Heart right ventricle (tissue), 16 donors: ENCODE results near the gene HOXC11. TPM values are rescaled to one million over a fixed set of nuclear protein-coding genes. Genes with fewer than 3 reads are reported as not detected.

Experiments used
- ATAC-seq, 8 donors: fragments of 200-7000 bp; cut with Tn5 transposase; one replicate each; pipeline ENCODE4 v1.9.1; 2020; ENCODE audit warnings: mild to moderate bottlenecking in 8 of 8, moderate library complexity in 8 of 8, moderate number of reproducible peaks in 1 of 8
- DNase-seq, 2 donors: peaks; one replicate each; pipeline ENCODE4 v3.0.0-alpha.2; 2020
- H3K27ac ChIP-seq, 10 donors: fragments of 200-600 bp; sonication (generic) in 2 of 10; one replicate each; pipeline versions ENCODE4 v1.5.0 to v1.8.0; 2020 to 2022; ENCODE audit warnings: mild to moderate bottlenecking in 3 of 10
- H3K27me3 ChIP-seq, 7 donors: fragments of 200-600 bp; one replicate each; pipeline ENCODE4 v1.8.0; 2021 to 2022; ENCODE audit warnings: mild to moderate bottlenecking in 2 of 7
- H3K36me3 ChIP-seq, 9 donors: fragments of 200-600 bp; sonication (generic) in 1 of 9; one replicate each; pipeline versions ENCODE4 v1.5.0 to v1.8.0; 2020 to 2022; ENCODE audit warnings: mild to moderate bottlenecking in 2 of 9
- H3K4me1 ChIP-seq, 9 donors: fragments of 200-600 bp; sonication (generic) in 1 of 9; one replicate each; pipeline versions ENCODE4 v1.5.0 to v1.8.0; 2020 to 2022; ENCODE audit warnings: mild to moderate bottlenecking in 4 of 9
- H3K4me3 ChIP-seq, 10 donors: fragments of 200-600 bp; sonication (generic) in 2 of 10; one replicate each; pipeline versions ENCODE4 v1.5.0 to v1.8.0; 2020 to 2022; ENCODE audit warnings: mild to moderate bottlenecking in 7 of 10, moderate library complexity in 2 of 10
- H3K9me3 ChIP-seq, 11 donors: fragments of 200-600 bp in 10 of 11; sonication (generic) in 2 of 11; one replicate each; pipeline versions ENCODE4 v1.5.0 to v1.8.0; 2013 to 2022; ENCODE audit warnings: mild to moderate bottlenecking in 2 of 11, control low read depth in 1 of 11, moderate library complexity in 1 of 11
- CTCF ChIP-seq, 9 donors: fragments of 200-600 bp; sonication (generic) in 2 of 9; IDR thresholded peaks; one replicate each; pipeline versions ENCODE4 v1.5.0 to v1.8.0; 2021 to 2022; ENCODE audit warnings: antibody characterized with exemption in 9 of 9, mild to moderate bottlenecking in 5 of 9, moderate library complexity in 1 of 9
- WGBS, 2 donors: extraction: QIAGEN DNeasy Blood & Tissue Kit; methylation state at CpG; one replicate each; pipeline ENCODE4 v1.1.7; 2013; ENCODE audit warnings: inconsistent platforms in 1 of 2; 5-methylcytosine and 5-hydroxymethylcytosine counted together
- intact Hi-C, 10 donors: fragments of 100-400 bp; cut with DNase I; formaldehyde crosslinking; loops; one replicate each; pipeline versions ENCODE4 v1.11.1 to v1.14.2; 2022
- polyA plus RNA-seq, 2 donors: library from polyadenylated mRNA; stranded (reverse); fragments of 200-250 nt; gene quantifications; one replicate each; pipeline ENCODE4 v1.2.3, GENCODE V29; 2013
- total RNA-seq, 10 donors: library from RNA; stranded (reverse); fragmentation: NEBNext Ultra II Directional in 3 of 10; extraction: Animal tissue kit (Norgen Biotek cat#: 25700) in 3 of 10; gene quantifications; one replicate each; pipeline versions ENCODE4 v1.2.1 to v1.2.4, GENCODE V29; 2021 to 2023
- donor health status: Arrhythmogenic right ventricular cardiomyopathy.
- donor health status: ischemic (EF 13 %, LVEDD 7.1; RV severe dilation, severe dysfunction).
- donor health status: healthy with polysubstance abuse.
- donor health status: DM: no; HTN: yes; CAD: no.
- donor health status: DM: no; HTN: no; CAD: no.
- donor health status: ischemic (EF 25% LVEDD 6.9; RV normal size, moderate dysfunction).
- donor health status: ischemic (EF 25% LVEDD 5.7; RV mildly dilated, moderate dysfunction).
- donor health status: healthy.
- donor health status: DM: yes; HTN: yes; CAD: no.
- donor health status: Ischemic cardiomyopathy.
- donor health status: ischemic (EF 35%, LVEDD 5.7; RV mildly dilated, moderate dysfunction).
- donor health status: nonischemic (EF 11% LVEDD 7.7; RV severe dilation, severe dysfunction).
- donor health status: DM: yes; HTN: yes; CAD: no.
- donor health status: PGD.
- donor health status: ischemic (EF 29% LVEDD 5.4; RV normal size, mild dysfunction).
- donor health status: nonischemic (EF 23%, LVEDD 6.1; RV moderate dilation, normal function).

Gene HOXC11
- total and polyA plus RNA-seq, 12 donors: not detected

GRCh38 chr12:53947743-53948142 lies 25.2 kb upstream of the HOXC11 start:
- Histone ChIP-seq H3K36me3 (no peaks in the 10 kb centered on the region), H3K27me3 (peaks cover 69 to 100% (median 100%) of the 10 kb centered on the region in 7 donors), H3K4me3 (no peak overlapping the region), H3K4me1 (peaks cover 0 to 14% (median 6%) of the 10 kb centered on the region in 9 donors), H3K27ac (no peak overlapping the region), H3K9me3 (no peaks in the 10 kb centered on the region)
- ATAC-seq (no peak), DNase-seq (no peak)
- no peak for TF ChIP-seq CTCF (IDR thresholded peaks at IDR 0.05)
- intact Hi-C loops: no loop called here

GRCh38 chr12:53948650-53949593 lies 24.0 kb upstream of the HOXC11 start:
- Histone ChIP-seq H3K27me3 (peaks cover 80 to 100% (median 100%) of the 10 kb centered on the region in 7 donors), H3K27ac (no peak overlapping the region), H3K4me1 (peaks cover 0 to 19% (median 6%) of the 10 kb centered on the region in 9 donors), H3K36me3 (no peaks in the 10 kb centered on the region), H3K4me3 (no peak overlapping the region), H3K9me3 (no peaks in the 10 kb centered on the region)
- DNase-seq (no peak), ATAC-seq (no peak)
- intact Hi-C loops: no loop called here
- TF ChIP-seq CTCF (IDR thresholded peaks at IDR 0.05): no peak
- WGBS, 2 donors: 30 to 37% methylated on average over 9 of the region's 9 CpGs

GRCh38 chr12:53949631-53950436 lies 23.1 kb upstream of the HOXC11 start:
- H3K4me3 ChIP-seq: no peak overlapping the region
- H3K4me1 ChIP-seq: peaks cover 0 to 20% (median 8%) of the 10 kb centered on the region in 9 donors
- ATAC-seq (peak in 1 of 8 donors; percentile 18), DNase-seq (no peak)
- 3% methylated on average over 34 of the region's 34 CpGs for WGBS, 2 donors
- H3K36me3 ChIP-seq: no peaks in the 10 kb centered on the region
- H3K27me3 ChIP-seq: peaks cover 78 to 100% (median 100%) of the 10 kb centered on the region in 7 donors
- intact Hi-C loops: no loop called here
- no peaks in the 10 kb centered on the region for H3K9me3 ChIP-seq
- H3K27ac ChIP-seq: no peak overlapping the region
- TF ChIP-seq CTCF (IDR thresholded peaks at IDR 0.05): no peak

GRCh38 chr12:53950437-53950773 lies 22.5 kb upstream of the HOXC11 start:
- 2% methylated on average over 10 of the region's 10 CpGs for WGBS, 2 donors
- DNase-seq (no peak), ATAC-seq (no peak)
- no peak for TF ChIP-seq CTCF (IDR thresholded peaks at IDR 0.05)
- Histone ChIP-seq H3K27ac (no peak overlapping the region), H3K9me3 (no peaks in the 10 kb centered on the region), H3K4me1 (peaks cover 0 to 22% (median 10%) of the 10 kb centered on the region in 9 donors), H3K27me3 (peaks cover 78 to 100% (median 100%) of the 10 kb centered on the region in 7 donors), H3K36me3 (no peaks in the 10 kb centered on the region), H3K4me3 (no peak overlapping the region)
- intact Hi-C loops: no loop called here
